A549 (cell line): ENCODE measurements around the gene TRMO. TPM values are rescaled to one million over a fixed set of nuclear protein-coding genes. Genes with fewer than 3 reads are reported as not detected.

Experiments
- BHLHE40 ChIP-seq: IDR thresholded peaks from 2 replicates; pipeline ENCODE4 v1.6.1; 2012; ENCODE audit warnings: low read depth, low read length, inconsistent platforms
- CBX2 ChIP-seq: fragments of 200-600 bp; sonication (generic); IDR thresholded peaks from 2 replicates; pipeline ENCODE4 v1.6.1; 2016; ENCODE audit warnings: low read depth, mild to moderate bottlenecking, borderline replicate concordance
- CBX8 ChIP-seq: fragments of 200-600 bp; sonication (generic); IDR thresholded peaks from 2 replicates; pipeline ENCODE4 v1.6.1; 2016
- CHD4 ChIP-seq: fragments of 200-600 bp; sonication (generic); IDR thresholded peaks from 2 replicates; pipeline ENCODE4 v1.6.1; 2016; ENCODE audit warnings: antibody characterized with exemption, mild to moderate bottlenecking, borderline replicate concordance
- EHF ChIP-seq: fragments of 250-450 bp; sonication (Bioruptor Pico); IDR thresholded peaks from 2 replicates; pipeline ENCODE4 v1.5.0; 2020; ENCODE audit warnings: mild to moderate bottlenecking
- EHMT2 ChIP-seq: fragments of 200-600 bp; sonication (generic); IDR thresholded peaks from 2 replicates; pipeline ENCODE4 v1.6.1; 2016; ENCODE audit warnings: antibody characterized with exemption, low read depth, mild to moderate bottlenecking, moderate library complexity
- GATA3 ChIP-seq: IDR thresholded peaks from 2 replicates; pipeline ENCODE4 v1.6.1; 2012; ENCODE audit warnings: borderline replicate concordance
- HDAC2 ChIP-seq: fragments of 200-600 bp; sonication (generic); IDR thresholded peaks from 2 replicates; pipeline ENCODE4 v1.6.1; 2016
- HEYL ChIP-seq: fragments of 250-450 bp; sonication (Bioruptor Pico); IDR thresholded peaks from 2 replicates; pipeline ENCODE4 v1.8.0; 2021; ENCODE audit warnings: mild to moderate bottlenecking, moderate library complexity
- HOXA7 ChIP-seq: fragments of 250-450 bp; sonication (Bioruptor Pico); IDR thresholded peaks from 2 replicates; pipeline ENCODE4 v1.5.0; 2020; ENCODE audit warnings: mild to moderate bottlenecking, moderate library complexity
- KDM5A ChIP-seq: fragments of 200-600 bp; sonication (generic); IDR thresholded peaks from 2 replicates; pipeline ENCODE4 v1.6.1; 2016; ENCODE audit warnings: antibody characterized with exemption, mild to moderate bottlenecking
- MAZ ChIP-seq: fragments of 150-350 bp; IDR thresholded peaks from 2 replicates; pipeline ENCODE4 v1.6.1; 2014; ENCODE audit warnings: antibody characterized with exemption, low read depth, low read length, borderline replicate concordance
- NFE2L2 ChIP-seq: fragments of 150-350 bp; conservative IDR thresholded peaks from 2 replicates; pipeline ENCODE4 v1.6.1; 2014; ENCODE audit warnings: low read length
- NPAS2 ChIP-seq: fragments of 250-450 bp; sonication (Bioruptor Pico); IDR thresholded peaks from 2 replicates; pipeline ENCODE4 v1.8.0; 2022; ENCODE audit warnings: mild to moderate bottlenecking, moderate library complexity, borderline replicate concordance
- NR3C1 ChIP-seq: fragments of >200 bp; sonication (Bioruptor Twin); formaldehyde crosslinking; IDR thresholded peaks from 3 replicates; pipeline ENCODE4 v1.6.1; 2017
- PHF8 ChIP-seq: fragments of 200-600 bp; sonication (generic); IDR thresholded peaks from 2 replicates; pipeline ENCODE4 v1.6.1; 2016; ENCODE audit warnings: low read depth, mild to moderate bottlenecking, antibody characterized with exemption, moderate library complexity, borderline replicate concordance
- POLR2A ChIP-seq: IDR thresholded peaks from 2 replicates; pipeline ENCODE4 v1.6.1; 2012; ENCODE audit warnings: mild to moderate bottlenecking, low read length
- POLR2AphosphoS2 ChIP-seq: conservative IDR thresholded peaks from 2 replicates; pipeline ENCODE4 v1.6.1; 2012; ENCODE audit warnings: low read length, improper control_type of control experiment, inconsistent platforms
- RARB ChIP-seq: fragments of 250-450 bp; sonication (Bioruptor Pico); IDR thresholded peaks from 2 replicates; pipeline ENCODE4 v1.8.0; 2021; ENCODE audit warnings: mild to moderate bottlenecking, moderate library complexity
- RCOR1 ChIP-seq: fragments of 150-350 bp; IDR thresholded peaks from 2 replicates; pipeline ENCODE4 v1.6.1; 2014; ENCODE audit warnings: antibody characterized with exemption, low read length, low read depth
- SREBF2 ChIP-seq: fragments of 450-650 bp; IDR thresholded peaks from 2 replicates; pipeline ENCODE4 v1.6.1; 2014; ENCODE audit warnings: mild to moderate bottlenecking, moderate library complexity
- TFCP2L1 ChIP-seq: fragments of 250-450 bp; sonication (Bioruptor Pico); IDR thresholded peaks from 2 replicates; pipeline ENCODE4 v1.5.0; 2021; ENCODE audit warnings: mild to moderate bottlenecking
- TP53 ChIP-seq: fragments of 250-450 bp; sonication (Bioruptor Pico); IDR thresholded peaks from 2 replicates; pipeline ENCODE4 v1.5.0; 2021; ENCODE audit warnings: mild to moderate bottlenecking, moderate library complexity
- ZFP36 ChIP-seq: fragments of 450-650 bp; IDR thresholded peaks from 2 replicates; pipeline ENCODE4 v1.6.1; 2014; ENCODE audit warnings: borderline replicate concordance; ENCODE audit not compliant: partially characterized antibody
- ZNF302 ChIP-seq: fragments of 250-450 bp; sonication (Bioruptor Pico); IDR thresholded peaks from 2 replicates; pipeline ENCODE4 v1.9.0; 2021; ENCODE audit warnings: inconsistent platforms, mild to moderate bottlenecking, moderate library complexity
- polyA plus RNA-seq, 4 experiments: library from polyadenylated mRNA; depleted of rRNA in 3 of 4; stranded (reverse); fragments of >200 nt; fragmentation: RNase III in 1 of 4; extraction: RNeasy Plus Mini Kit Qiagen cat#74134 plus additional on column Dnase treatment in 1 of 4; gene quantifications; 2 replicates in 3 of 4; 3 replicates in 1 of 4; pipeline ENCODE4 v1.2.3, GENCODE V29; 2011 to 2017
- TF ChIP-seq, protein P1 (sequence below): fragments of 200-600 bp; sonication (generic); IDR thresholded peaks from 2 replicates; pipeline ENCODE4 v1.6.1; 2016; ENCODE audit warnings: antibody characterized with exemption, mild to moderate bottlenecking, moderate library complexity
- TF ChIP-seq, protein P2 (sequence below): fragments of >200 bp; sonication (Bioruptor Twin); formaldehyde crosslinking; IDR thresholded peaks from 3 replicates; pipeline ENCODE4 v1.5.1; 2016
- TF ChIP-seq, protein P3 (sequence below): IDR thresholded peaks from 2 replicates; pipeline ENCODE4 v1.6.1; 2012; ENCODE audit warnings: low read depth, borderline replicate concordance
- TF ChIP-seq, protein P4 (sequence below): fragments of 150-350 bp; IDR thresholded peaks from 2 replicates; pipeline ENCODE4 v1.6.1; 2014; ENCODE audit warnings: low read depth, mild to moderate bottlenecking, low read length

Gene TRMO
- polyA plus RNA-seq, 2 of the 4 experiments (the other 2 are of a cell fraction): 12.0 to 18.8 TPM

DNA sequence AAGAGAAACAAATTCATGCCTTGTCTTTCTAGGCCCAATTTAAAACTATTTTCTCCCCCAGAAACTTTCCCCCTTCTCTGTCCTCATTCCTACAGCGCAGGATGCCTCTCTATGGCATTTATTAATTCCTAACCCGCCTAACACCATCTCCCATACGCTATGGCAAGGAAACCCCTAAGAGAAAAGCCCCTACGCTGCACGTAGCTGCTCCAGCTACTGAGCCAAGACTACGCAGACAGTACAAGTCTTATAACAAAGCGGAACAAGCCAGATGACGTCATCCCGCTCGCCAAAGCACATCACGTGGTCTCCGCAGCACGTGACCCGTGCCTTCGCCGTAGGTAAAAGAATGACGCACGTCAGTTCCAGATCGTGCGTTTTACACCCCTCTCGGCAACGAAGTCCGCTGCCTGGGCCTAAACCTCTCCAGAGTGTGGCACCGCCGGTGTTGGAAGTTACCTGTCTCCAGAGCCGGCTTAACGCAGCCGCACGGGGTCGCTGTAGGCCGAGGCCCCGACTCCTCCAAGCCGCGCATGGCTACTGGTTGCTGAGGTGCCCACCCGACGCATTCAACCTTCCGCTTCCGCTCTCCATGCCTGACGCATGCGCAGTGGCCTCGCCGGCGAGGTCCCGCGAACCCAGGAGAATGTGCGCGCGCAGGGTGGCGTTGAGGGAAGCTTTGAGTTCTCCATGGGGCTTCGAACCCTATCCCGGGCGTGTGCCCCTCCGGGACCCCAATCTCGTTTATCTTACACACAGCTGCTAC is at the start of gene TRMO (continued):
- TF ChIP-seq, protein P1, sequence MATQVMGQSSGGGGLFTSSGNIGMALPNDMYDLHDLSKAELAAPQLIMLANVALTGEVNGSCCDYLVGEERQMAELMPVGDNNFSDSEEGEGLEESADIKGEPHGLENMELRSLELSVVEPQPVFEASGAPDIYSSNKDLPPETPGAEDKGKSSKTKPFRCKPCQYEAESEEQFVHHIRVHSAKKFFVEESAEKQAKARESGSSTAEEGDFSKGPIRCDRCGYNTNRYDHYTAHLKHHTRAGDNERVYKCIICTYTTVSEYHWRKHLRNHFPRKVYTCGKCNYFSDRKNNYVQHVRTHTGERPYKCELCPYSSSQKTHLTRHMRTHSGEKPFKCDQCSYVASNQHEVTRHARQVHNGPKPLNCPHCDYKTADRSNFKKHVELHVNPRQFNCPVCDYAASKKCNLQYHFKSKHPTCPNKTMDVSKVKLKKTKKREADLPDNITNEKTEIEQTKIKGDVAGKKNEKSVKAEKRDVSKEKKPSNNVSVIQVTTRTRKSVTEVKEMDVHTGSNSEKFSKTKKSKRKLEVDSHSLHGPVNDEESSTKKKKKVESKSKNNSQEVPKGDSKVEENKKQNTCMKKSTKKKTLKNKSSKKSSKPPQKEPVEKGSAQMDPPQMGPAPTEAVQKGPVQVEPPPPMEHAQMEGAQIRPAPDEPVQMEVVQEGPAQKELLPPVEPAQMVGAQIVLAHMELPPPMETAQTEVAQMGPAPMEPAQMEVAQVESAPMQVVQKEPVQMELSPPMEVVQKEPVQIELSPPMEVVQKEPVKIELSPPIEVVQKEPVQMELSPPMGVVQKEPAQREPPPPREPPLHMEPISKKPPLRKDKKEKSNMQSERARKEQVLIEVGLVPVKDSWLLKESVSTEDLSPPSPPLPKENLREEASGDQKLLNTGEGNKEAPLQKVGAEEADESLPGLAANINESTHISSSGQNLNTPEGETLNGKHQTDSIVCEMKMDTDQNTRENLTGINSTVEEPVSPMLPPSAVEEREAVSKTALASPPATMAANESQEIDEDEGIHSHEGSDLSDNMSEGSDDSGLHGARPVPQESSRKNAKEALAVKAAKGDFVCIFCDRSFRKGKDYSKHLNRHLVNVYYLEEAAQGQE: no peak
- TF ChIP-seq TP53 (CRISPR knock-in tag) (0 out of 2 replicates have a peak, but pooled peaks have one; percentile 14), POLR2A (peak; percentile 85), TFCP2L1 (CRISPR knock-in tag) (peak; percentile 88), EHMT2 (no peak), PHF8 (peak; percentile 73; the same call in 1 of the 2 replicates), RARB (0 out of 2 replicates have a peak, but pooled peaks have one; percentile 47), NPAS2 (peak; percentile 86), HOXA7 (peak; percentile 77; the same call in 1 of the 2 replicates), EHF (CRISPR knock-in tag) (0 out of 2 replicates have a peak, but pooled peaks have one; percentile 9), NR3C1 (no peak), CBX8 (no peak), HDAC2 (no peak), SREBF2 (no peak), POLR2AphosphoS2 (no peak), BHLHE40 (peak; percentile 84), CBX2 (no peak), GATA3 (peak; percentile 69), NFE2L2 (no peak), MAZ (no peak), CHD4 (no peak), KDM5A (peak; percentile 79), ZNF302 (CRISPR knock-in tag) (no peak), ZFP36 (no peak), RCOR1 (no peak), HEYL (no peak)
- TF ChIP-seq, protein P2, sequence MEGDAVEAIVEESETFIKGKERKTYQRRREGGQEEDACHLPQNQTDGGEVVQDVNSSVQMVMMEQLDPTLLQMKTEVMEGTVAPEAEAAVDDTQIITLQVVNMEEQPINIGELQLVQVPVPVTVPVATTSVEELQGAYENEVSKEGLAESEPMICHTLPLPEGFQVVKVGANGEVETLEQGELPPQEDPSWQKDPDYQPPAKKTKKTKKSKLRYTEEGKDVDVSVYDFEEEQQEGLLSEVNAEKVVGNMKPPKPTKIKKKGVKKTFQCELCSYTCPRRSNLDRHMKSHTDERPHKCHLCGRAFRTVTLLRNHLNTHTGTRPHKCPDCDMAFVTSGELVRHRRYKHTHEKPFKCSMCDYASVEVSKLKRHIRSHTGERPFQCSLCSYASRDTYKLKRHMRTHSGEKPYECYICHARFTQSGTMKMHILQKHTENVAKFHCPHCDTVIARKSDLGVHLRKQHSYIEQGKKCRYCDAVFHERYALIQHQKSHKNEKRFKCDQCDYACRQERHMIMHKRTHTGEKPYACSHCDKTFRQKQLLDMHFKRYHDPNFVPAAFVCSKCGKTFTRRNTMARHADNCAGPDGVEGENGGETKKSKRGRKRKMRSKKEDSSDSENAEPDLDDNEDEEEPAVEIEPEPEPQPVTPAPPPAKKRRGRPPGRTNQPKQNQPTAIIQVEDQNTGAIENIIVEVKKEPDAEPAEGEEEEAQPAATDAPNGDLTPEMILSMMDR: peak; percentile 70
- TF ChIP-seq, protein P3, sequence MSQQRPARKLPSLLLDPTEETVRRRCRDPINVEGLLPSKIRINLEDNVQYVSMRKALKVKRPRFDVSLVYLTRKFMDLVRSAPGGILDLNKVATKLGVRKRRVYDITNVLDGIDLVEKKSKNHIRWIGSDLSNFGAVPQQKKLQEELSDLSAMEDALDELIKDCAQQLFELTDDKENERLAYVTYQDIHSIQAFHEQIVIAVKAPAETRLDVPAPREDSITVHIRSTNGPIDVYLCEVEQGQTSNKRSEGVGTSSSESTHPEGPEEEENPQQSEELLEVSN: peak; percentile 90; the same call in 1 of the 2 replicates
- TF ChIP-seq, protein P4, sequence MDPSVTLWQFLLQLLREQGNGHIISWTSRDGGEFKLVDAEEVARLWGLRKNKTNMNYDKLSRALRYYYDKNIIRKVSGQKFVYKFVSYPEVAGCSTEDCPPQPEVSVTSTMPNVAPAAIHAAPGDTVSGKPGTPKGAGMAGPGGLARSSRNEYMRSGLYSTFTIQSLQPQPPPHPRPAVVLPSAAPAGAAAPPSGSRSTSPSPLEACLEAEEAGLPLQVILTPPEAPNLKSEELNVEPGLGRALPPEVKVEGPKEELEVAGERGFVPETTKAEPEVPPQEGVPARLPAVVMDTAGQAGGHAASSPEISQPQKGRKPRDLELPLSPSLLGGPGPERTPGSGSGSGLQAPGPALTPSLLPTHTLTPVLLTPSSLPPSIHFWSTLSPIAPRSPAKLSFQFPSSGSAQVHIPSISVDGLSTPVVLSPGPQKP: no peak
